Fibroblast of peridontal ligament (primary cell): ENCODE results near the gene FBP2.
A peak's percentile ranks its signal among the peaks of the same experiment; 100 is the strongest.

ENCODE experiments used
- DNase-seq: peaks from one replicate; pipeline ENCODE4 v3.0.0-alpha.2; 2010; ENCODE audit errors: extremely low read depth

FBP2 gene

DNA sequence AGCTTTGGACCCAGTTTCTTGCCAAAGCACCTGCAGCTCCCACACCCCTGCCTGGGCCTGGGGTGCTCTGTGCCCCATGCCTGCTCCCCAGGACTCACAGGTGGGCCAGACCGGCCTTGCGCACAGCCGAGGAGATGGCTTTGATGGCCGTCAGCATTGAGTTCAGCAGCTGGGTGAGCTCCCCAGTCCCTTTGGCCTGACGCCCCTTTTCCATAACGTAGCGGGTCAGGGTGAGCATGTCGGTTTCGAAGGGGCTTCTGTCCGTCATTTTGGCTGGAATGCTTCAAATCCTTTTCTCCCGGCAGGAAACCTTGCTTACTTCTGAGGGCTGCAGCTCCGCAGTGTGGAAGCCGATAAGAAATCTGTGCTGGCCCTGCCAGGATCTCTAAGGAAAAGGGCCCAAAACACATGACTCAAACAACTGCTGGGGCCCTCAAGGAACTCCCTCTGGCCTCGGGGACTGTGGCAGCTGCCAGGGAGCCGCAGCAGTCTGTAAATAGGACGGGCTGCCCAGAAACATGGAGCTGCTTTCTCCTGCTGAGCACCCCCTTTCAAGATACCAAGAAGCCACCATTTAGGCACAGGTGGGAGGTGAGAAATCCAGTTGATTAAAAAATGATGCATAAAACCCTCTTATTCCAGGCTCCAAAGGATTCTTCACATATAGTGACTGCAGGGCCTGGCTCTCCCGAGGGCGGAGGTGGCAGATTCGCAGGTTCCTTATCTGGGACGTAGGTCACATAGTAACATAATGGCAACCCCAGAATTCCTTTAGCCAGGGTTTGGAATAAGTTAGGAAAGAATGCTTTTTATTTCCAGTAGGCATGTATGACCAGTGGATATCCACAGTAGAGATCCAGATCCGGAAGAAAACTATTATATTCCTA lies at the start of gene FBP2:
TSS of gene FBP2 (minus strand) at position 366 of the 887 bp plus-strand sequence. CDS start at position 268, 98 bp downstream.
- DNase-seq = no peak

DNA sequence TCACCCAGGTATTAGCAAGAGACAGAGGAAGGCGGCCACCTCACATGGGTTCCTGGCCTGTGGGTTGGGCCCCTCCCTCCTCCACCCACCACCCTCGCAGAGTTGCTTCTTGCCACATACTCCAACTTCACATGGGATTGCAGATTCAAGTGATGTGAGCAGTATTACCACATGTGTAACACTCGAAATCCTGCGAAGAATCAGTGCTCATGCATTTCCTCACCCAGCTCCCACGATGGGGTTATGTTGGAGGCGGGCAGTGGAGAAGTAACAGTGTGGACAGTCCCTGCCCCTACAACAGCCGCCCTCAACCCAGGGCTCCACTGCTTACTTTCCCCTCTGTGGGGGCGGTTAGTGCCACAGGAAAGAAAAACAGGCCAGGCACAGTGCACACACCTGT lies 49.6 kb upstream of the FBP2 start:
- no peak for DNase-seq

GRCh38 chr9:94642501-94642900 lies 48.9 kb upstream of the FBP2 start:
- no peak for DNase-seq

- no peak for DNase-seq
Measured at GRCh38 chr9:94639999-94640376, 46.4 kb upstream of the FBP2 start.

DNA sequence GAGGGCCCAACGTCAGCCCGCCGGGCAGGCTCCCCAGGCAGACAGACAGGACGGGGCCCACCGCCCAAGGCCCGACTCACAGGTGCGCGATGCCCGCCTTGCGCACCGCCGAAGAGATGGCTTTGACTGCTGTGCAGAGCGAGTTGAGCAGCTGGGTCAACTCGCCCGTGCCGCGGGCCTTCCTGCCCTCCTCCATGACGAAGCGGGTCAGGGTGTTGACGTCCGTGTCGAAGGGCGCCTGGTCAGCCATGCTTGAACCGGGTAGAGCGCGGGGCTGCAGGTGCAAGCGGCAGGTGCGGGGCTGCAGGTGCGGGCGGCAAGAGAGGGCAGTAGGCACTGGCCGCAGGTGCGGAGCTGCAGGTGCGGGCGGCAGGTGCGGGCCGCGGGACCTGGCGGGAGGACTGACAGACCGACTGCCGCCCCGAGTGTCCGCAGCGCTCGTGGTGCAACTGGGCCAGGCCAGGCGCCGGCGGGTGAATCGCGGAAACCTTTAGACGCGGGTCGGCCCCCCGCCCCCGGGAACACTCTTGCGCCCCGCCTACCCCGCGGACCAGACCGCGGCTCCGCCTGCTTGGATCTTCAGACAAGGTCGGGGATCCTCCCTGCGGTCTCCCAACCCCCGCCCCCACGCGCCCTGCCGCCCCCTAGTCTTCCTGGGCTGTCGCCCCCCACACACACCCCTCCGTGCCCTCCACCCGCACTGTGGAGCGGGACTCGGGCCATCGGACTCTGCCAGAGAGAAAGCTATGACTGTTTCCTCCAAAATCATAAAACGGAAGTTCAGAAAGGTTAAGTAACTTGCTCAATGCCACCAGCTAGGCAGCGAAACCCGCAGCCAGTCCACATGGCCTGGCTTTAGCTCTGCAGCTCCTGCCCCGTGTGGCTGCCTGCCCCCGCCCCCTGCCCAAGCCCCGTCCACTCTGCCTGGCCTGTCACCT lies 45.7 kb upstream of the FBP2 start, which contains the start of gene FBP1:
TSS of gene FBP1 (minus strand) at position 458 of the 938 bp plus-strand sequence. CDS start at position 250, 208 bp downstream.
- no peak for DNase-seq

GRCh38 chr9:94638335-94639060 lies 44.9 kb upstream of the FBP2 start:
- DNase-seq = no peak

GRCh38 chr9:94632737-94633136 lies 39.1 kb upstream of the FBP2 start:
- DNase-seq = peak; percentile 8

- no peak for DNase-seq
Measured at GRCh38 chr9:94631599-94631998, 38.0 kb upstream of the FBP2 start.

DNA sequence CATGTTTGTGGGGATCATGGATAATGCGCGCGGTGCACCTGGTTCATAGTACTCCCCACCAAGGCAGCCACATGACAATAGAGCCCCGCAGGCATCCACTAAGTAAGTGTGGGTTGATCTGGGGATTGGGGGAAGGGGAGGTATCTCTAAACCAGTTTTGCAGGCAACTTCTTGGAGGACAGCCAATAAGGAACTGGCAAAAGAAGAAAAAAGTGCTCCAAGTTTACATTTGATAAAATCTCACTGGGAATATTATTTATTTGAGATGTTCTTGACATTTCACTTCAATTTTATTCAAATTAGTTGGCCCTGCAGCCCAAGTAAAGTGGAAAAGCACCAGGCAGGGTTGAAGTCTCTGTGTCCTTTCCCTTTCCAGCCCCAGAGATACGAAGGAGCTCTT lies 37.2 kb upstream of the FBP2 start:
- no peak for DNase-seq

GRCh38 chr9:94630281-94630680 lies 36.7 kb upstream of the FBP2 start:
- no peak for DNase-seq

DNA sequence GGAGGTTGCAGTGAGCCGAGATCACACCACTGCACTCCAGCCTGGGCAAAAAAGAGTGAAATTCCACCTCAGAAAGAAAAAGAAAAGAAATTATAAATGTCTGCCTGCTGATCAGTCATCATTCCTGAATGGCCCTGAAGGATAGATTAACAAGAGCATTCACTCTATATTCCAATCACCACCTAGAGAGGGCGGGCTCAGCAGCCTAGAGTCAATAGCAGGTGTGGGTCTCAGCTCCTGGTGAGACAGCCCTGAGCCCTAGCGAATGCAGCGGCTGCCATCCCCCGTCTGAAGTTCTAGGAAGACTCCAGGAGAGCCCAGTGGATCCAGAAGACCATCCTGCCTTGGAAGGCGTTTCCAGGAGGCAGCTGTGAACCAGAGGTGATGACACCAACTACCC lies 33.7 kb upstream of the FBP2 start:
- no peak for DNase-seq

DNA sequence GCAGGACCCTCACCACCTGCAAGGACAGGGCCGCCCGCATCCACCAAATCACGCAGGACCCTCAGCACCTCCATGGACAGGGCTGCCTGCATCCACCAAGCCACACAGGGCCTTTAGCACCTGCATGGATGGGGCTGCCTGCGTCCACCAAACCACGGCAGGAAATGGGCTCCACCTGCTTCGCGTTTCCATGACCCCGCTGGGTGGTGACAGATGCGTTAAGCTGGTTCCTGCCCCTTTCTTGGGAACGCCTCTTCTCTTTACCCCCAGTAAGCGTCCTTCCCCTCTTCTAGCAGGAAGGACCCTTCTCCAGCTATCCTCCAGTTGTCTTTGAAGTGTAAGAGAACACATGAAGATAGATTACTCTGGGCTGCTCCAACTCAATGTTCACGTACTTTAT lies 32.2 kb upstream of the FBP2 start:
- no peak for DNase-seq

GRCh38 chr9:94624629-94625028 lies 31.0 kb upstream of the FBP2 start:
- DNase-seq = no peak

DNA sequence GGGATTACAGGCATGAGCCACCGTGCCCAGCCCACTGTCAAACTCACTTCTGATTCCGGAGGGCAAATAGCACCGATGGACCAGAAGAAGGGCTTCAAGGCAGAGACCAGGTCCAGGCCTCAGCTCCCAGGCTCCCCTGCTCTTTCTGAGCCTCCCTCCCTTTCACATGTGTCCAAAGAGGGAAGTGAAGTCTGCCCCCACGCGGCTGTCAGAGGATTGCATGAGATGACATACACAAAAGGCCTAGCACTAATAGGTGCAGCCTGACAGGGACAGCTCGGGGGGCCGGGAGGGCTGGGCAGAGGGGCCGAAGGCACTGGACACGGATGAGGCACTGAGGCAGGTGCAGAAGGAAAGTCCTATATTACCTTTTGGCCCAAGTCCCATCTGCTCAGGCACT lies 29.6 kb upstream of the FBP2 start:
- no peak for DNase-seq

DNA sequence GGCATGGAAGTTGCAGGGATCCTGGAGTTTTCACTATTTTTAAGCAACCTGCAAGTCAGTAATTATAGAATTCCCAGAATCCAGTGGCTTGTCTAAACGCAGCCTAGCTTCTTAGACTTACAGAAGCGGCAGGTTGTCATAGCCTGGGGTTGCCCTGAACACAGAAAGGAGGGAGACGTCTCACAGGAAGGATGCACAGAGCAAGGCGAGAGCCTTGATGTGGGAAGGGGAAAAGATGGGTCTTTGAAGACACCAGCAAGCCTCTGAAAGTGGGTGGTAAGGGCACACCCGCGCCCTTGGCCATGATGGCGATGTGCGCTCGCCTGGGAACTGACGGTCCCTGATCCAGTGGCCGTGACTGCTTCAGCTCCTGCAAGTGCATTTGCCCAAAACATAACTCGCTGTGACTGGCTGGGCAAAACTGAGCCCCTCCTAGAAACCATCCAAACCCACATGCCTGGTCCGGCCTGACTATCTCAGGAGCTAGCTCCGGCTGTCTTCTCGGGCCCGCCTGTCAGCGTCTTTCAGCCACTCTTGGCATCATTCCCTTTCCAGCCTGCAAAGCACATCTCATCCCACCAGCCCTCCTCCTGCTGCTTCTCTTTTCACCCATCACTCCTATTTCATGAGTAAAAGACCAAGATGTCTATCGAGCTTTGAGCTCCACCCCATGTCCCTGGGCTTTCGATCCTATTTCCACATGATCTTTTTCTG lies 28.6 kb upstream of the FBP2 start:
- no peak for DNase-seq

- no peak for DNase-seq
Measured at GRCh38 chr9:94619026-94619425, 25.4 kb upstream of the FBP2 start.

- no peak for DNase-seq
Measured at GRCh38 chr9:94613003-94613402, 19.4 kb upstream of the FBP2 start.

GRCh38 chr9:94612071-94612470 lies 18.4 kb upstream of the FBP2 start:
- no peak for DNase-seq

DNA sequence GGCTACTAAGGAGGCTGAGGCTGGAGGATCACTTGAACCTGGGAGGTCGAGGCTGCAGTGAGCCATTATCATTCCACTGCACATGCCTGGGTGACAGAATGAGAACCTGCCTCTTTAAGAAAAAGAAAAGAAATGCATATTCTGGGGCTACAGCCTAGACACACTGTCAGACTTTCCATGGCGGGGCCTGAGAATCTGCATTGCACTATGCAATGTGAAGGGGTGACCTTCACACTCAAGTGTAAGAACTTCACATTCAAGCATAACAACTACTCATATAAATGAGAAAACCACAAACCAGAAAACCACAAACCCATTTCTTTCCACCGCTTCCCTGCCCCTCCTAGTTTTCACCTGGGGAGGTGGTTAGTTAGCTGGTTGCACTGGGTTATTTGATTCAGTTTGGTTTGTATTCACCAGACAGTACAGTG lies 18.0 kb upstream of the FBP2 start:
- DNase-seq = no peak

- DNase-seq = no peak
Measured at GRCh38 chr9:94610181-94610606, 16.6 kb upstream of the FBP2 start.

DNA sequence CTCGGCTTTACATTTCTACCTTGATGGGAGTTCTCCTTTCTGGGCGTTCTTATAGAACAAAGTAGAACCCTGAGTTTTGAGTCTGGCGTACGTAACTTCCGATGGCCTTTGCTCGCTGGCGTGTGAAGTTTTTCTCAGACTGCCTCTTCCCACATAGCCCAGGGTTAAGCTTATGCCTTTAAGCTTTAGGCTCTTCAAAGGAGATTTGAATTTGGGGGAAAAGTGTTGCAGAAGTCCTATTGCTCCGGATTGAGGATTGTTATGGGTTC lies 13.7 kb upstream of the FBP2 start:
- no peak for DNase-seq
